A172 (cell line): Measurements from ENCODE around the gene PTPRD. TPM values are rescaled to one million over a fixed set of nuclear protein-coding genes. Genes with fewer than 3 reads are reported as not detected.

Source experiments
- DNase-seq: peaks from one replicate; pipeline ENCODE4 v3.0.0-alpha.2; 2015; ENCODE audit warnings: low spot score
- total RNA-seq: library from RNA; depleted of rRNA; stranded (reverse); fragments of >200 nt; shearing (Covaris generic); gene quantifications from 2 replicates; pipeline ENCODE4 v1.2.3, GENCODE V29; 2014

PTPRD gene
- total RNA-seq, 1 experiment from 2014 or later = 0.71 TPM

DNA sequence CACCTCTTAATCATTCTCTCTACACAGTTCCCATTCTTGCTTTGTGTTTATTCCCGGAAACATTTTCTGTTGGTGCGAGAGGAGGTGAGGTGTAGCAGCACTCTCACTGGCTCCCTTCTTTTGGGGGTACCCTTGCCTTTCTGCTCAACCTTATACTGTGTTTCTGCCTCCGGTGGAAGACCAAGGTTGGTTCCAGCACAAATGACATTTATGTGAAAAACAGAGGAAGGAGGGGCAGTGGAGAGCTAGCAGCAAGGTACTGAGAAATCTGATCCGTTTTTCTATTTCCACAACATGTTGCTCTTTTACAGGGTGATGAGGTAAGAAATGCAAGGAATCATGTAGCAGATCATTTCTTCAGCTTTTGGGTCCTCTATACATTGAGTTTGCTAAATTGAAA lies 2165.2 kb downstream of the PTPRD start:
- no peak for DNase-seq

DNA sequence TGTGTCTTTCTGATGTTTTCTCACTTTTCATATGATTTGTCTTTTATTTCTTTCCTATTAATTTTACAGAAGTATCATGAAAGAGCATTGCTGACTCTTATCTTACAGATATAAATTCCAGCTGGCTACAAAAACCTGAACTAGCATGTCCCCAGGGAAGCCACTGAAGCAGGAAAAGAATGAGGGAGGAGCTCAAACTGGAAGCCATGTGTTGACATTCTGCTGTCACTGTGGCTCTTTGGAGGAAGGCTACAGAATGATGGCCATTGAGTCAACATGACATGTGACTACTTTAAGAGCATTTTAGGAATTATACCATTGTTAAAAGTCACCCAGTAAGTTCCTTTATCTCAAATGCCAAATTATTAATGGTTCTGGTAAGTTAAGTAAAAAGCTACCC lies 2174.9 kb downstream of the PTPRD start:
- no peak for DNase-seq

DNA sequence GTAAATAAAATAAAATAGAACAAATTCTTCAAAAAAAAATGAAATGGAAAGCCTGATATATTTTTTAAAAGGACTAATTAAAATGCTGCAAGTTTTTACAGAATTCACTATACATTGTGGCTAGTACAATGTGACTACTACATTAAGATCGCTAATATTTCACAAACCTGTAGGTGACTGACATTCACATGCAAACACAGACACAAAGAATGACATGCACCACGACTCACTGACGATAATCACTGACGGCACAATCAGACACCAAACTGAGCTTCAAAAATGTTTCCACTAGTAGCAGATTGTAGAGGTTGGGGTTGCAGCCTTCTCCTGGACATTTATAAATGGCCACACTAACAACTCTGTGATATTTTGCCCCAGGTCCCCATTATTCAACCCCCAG lies 2175.5 kb downstream of the PTPRD start:
- DNase-seq = no peak

DNA sequence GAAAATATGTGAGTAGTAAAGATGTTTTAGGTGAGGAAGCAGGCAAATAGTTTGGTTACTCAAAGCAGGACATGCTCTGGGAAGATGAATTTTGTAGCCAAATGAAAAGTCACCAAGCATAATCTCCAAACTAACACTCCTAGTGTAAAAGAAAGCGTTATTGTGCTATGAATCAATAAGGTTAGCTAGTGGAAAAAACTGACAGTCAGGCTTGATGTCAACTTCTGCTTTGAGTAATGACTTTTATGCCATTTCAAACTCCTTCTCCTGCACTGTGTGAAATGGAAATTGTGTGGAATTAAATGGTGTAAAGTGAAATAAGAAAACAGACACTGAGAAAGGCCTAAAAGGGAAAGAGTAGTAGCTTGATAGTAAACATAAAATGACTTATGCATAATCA lies 2176.0 kb downstream of the PTPRD start:
- DNase-seq = no peak

DNA sequence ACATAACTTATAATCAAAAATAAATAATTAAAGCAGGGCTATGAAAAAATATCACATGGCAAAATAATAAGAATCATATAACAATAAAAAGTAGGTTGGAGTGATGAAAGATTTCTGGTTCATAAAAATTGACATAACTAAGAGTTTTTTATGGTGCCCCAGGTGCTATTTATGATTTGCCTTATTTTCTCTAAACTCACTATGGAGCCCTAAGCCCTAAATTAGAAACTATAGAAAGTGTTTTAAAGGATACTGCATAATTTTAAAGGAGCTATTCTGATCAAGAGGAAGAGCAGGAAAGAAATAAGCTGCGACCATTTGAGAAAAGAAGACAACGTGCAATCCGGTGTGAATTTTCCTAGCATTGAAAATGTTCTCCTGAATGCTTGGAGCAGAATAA lies 2178.2 kb downstream of the PTPRD start:
- no peak for DNase-seq

DNA sequence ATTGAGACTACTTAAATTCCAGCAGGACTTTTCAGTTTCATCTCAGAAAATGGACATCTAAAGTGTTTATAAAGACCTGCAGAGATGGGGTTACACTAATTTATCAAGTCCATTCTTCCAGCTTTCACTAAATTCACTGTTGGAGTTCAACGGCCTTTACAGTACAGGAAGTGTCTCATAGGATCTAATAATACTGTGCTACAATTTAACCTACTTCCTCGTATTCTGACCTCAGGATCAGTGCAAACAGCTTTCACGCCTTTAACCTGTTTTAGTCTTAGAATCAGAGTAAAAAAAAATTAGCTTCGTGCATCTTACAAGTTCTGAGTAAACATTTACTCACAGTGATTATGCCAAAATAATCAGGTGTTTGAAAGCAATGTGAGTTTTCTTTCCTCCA lies 2180.6 kb downstream of the PTPRD start:
- no peak for DNase-seq

DNA sequence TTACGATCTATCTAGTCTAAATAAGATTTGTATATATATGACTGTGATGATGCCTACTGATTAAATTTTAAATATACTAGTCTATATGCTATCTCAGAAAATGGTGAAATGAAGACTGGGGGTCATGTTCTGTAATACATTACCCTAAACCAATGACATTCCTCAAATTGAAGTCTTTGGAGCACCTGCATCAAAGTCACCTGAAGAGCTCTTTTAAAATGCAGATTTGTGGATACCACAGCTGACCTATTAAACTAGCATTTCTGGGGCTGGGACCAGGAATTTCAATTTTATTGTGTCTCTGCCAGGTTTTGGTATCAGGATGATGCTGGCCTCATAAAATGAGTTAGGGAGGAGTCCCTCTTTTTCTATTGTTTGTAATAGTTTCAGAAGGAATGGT lies 2181.3 kb downstream of the PTPRD start:
- DNase-seq = no peak

DNA sequence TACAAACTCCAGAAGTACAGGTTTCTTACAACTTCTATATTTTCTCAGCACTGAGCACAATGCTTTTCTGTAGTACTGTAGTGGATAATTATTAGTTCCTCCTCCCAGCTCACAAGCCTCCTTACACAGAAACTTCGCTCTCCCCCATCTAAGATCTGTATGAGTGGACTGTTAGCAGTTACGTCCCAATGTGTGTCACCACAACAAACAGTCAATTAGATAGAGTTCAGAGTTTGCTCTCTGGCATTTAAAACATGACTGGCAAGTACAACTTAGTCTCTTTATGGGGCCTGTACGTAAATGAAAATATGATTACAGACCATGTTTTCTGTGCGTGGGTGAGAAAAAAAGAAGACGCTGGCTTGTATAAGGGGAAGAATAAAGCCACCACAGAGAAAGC lies 2181.9 kb downstream of the PTPRD start:
- DNase-seq = no peak

DNA sequence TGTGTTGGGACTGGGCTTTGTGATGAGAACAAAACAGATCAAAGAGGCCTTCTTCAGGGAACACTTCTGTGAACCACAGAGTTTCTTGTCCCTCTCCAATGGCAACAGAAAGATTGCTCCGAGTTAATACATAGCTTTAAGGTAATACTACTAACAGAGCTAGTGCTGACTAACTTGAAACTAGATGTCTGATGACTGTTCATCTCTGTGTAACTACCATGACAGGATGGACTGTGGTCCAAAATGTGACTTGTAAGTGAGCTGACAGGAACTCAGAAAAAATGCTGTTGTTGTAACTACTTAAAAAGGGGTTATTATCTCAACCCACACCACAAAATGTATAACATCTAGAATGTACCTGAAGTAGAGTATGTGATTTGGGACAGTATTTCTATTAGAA lies 2183.0 kb downstream of the PTPRD start:
- DNase-seq = no peak

DNA sequence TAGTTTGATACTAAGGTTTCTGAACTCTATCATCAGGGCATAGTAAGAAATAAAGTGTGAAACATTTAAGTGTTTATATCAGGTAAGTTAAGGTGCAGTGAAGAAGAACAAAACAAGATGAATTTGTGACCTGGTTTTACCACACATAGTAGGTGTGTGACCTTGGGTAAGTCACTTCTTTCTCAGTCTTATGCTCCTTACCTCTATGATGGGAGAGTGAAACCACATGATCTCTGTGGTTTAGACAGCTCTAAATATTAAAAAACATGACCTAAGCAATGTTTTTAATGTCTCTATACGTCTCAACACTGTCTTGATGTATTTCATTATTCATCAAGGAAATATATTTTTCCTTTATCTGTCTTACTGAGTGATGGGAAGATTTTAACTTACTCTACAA lies 2183.6 kb downstream of the PTPRD start:
- no peak for DNase-seq

DNA sequence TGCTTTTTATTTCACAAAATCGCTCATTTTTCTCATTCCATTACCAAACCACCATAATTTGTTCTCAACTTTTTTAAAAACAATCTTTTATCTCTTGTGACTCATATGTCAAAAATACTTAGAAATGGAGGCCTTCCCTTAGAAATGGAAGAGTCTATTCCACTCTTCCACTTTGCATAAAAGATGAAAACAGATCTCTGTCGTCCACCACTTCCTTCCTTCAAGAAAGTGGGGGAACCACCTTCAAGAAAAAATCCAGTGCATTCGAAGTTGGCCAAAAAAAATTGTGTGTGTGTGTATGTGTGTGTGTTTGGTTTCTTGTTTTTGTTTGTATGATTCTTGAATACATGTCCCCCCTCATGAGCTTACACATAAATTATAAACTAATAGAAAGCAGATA lies 2184.4 kb downstream of the PTPRD start:
- no peak for DNase-seq

DNA sequence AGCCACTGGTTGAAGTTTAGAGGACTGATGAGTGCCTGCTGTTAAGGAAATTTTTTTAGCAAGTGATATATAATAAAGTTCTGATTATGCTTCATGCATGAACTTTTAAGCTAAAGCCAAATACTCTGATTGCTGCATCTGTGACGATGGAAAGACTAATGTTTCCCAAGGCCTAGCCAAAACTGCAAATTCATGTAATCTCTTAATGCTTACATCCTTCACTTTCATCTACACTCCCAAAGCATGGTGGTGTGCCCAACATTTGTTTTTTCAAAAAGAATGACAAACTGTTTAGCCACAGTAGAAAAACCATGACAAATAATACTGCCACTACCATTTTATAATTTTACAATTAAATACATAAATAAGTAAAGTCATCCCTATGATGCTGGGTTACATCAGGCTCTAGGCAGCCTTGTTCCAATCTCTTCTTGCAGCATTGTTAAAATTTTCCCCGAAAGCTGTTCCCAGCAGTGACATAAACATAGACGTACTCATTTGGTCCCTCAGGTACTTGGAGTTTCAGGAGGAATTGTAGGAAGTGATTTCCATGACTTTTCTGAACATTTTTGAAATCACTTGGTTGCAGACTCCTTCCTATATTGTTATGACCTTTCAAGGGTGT lies 2187.9 kb downstream of the PTPRD start:
- DNase-seq = no peak

DNA sequence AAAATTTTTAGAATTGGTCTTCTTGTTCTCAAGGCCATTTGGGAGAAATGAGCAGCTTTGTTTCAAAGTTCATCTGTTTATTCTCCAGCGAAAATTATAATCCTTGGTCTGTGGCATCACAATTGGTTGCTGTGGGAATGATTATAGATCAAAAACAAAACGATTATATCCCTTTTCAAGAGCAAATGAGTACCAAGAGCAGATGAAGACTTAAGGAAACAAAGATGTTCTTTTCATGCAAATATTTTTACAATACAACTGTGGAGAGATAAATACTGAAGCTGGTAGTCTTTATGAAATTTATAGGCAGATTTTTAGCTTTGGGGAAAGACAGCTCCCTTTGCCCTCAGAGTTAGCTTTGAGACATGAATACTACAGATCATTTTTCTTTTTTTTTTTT lies 2192.4 kb downstream of the PTPRD start:
- DNase-seq = no peak

DNA sequence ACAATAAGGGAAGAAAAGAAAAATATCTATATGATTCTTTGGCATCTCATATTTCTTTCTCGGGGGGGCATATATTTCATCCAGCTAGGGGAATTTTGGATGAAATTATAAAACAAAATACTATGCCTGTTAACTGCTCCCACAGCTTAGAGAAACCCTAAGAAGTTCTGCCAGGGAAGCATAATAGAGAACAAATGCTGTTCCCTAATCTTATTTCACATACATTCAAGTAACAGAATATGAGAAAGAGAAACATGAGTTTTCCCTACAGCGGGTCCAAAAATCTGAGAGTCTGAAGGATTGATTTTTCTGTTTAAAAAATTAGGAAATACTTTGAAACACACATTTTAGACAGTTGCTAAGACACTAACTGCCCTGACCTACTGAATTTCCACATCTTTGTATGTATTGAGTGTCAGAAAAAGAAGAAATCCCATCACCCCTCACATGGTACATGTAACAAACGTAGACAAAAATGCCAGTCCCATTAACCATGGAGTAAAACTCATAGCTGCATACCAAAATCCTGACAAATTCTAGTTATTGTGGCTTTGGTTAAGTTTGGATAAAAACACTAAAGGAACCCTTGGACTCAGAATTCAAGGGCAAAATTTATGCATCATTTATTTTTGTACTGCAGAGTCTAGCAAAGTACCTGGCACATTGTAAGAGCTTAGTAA lies 2193.1 kb downstream of the PTPRD start:
- no peak for DNase-seq

DNA sequence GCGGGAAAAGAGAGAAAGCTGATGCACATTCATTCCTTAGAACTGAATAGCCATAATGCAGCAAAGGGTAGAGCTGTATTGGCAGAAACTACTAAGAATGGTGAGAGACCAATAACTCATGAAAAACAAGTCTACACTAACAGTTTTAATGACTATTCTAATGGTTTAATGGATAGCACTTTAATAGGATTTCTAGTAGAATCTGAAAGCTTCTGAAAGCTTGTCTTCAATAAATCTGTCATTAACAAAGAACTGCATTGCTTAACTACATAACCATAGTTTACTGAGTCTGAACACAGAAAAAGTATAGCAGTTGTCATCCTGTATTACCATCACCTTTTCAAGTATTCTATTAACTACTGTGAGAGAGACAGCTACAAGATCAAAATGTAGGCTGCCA lies 2195.5 kb downstream of the PTPRD start:
- no peak for DNase-seq

DNA sequence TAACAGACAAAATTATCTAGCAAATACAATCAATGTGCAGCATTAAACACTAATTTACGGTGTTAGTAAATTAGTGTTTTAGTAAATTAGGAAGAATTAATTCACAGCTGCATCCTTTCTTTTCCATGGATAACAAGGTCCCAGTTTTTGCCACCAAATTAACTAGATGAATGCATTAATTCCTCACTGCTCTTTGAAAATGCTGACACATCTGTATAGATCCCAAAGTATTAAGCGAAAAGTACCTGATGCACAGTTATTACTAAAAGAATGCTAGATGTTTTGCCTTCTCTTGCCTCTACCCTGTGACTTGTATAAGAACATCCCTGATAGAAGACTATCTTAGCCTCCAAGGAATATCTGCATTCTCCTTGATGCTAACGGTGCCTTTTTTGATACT lies 2200.5 kb downstream of the PTPRD start:
- DNase-seq = no peak

DNA sequence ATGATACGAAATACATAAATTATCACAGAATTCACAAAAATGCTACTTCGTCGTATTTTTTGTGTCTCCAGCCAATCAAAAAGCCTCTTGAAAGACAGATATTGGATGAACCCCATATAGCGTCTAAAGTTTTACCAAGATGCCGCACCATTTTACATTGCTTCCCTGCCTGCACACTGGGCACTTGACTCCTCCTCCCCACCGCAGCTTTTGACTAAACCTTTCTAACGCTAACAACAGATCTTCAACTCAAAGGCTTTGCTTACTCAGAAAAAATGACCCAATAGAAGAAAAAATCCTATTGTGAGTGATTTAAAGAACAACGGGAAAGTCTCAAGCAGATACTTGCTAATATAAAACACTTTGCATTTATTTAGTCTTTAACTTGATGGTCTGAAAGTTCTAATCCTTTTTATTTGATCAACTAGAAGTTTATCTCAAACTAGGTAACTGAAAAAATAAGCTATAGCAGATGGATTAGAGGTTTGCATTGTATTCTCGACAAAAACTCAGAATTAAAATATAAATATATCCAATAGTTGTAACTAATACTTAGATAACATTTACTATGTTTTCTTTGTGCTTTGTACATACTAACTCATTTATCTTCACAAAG lies 2204.1 kb downstream of the PTPRD start:
- DNase-seq = no peak

DNA sequence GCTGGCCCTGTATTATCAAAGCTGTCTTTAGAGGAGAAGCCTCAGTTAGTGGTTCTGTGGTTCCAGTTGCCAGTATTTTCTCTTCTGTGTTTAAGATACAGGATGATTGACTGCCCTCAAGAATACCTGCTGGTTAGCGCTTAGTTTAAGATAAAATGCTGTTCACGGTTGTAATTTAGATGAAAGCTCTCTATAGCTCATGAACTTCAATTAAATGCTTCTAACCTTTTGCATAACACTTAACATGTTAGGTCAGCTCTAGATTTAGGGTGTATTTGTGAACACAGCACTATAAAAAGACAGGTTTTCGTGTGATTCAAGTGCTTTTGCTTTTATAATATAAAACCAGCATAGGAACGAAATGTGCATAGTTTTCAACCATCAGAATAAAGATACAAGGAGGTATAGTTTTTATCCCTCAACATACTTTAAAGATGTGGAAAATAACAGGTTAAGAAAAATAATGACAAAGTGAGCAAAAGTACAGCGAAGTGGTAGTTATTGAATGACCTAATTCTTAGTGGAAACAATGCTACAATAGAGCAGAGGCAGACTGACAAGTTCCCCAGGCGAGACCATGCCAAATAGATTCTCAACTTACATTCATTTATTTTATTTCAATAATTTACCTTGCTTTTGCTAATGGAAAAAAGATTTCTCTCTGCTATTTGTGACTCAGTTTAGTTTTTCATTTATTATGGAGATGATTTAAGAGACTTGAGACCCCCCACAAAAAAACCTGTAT lies 2210.7 kb downstream of the PTPRD start:
- no peak for DNase-seq

DNA sequence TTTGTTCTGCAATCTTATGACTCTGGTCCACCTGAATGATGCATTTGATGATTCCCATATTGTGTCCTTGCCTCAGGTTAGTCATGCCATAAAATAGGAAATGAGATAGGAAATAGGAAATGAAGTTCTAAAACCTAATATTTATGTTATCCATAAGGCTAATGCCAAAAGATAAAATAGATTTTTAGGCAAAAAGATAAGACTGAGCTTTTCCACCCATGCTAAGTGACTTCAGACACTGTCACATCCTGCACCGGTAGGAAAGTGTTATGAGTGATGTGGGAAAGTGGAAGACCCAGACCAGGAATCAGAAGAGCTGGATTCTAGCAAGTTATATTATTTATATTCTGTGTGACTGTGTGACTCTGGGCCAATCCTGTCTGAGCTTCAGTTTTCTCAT lies 2212.4 kb downstream of the PTPRD start:
- DNase-seq = no peak

DNA sequence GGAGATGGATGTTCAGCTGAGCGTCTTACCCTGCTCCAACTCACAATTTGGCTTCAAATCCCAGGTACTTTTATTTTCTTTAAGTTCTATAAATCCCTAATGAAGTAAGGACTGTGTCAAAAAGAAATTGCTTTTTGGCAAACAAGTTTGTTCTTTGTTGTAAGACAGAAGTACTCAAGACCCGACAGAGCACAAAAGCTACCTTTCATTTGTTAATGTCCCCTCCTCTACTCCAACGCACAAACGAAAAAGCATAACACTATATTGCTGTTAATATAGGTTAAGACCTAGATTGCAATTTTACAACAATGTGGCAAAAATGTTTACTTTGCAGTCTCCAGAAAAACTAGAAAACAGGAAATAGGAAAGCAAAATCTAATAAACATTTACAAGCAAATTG lies 2217.8 kb downstream of the PTPRD start:
- DNase-seq = no peak

DNA sequence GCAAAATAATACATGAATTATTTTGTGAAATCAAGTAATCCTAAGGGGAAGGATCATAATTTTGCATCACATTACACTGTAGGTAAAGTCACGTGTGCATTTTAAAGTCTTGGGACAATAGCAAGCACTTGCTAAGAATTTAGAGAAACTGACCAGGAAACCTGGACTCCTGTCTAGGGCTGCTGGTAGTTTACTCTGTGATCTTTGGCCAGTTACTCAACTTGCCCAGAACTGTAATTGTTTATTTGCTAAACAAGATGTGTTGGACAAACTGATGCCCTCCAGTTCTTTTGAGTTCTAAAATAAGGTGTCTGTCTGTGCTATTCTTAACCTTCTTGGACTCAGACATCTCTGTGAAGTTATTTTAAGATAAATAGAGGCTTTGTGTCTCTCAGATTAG lies 2218.5 kb downstream of the PTPRD start:
- no peak for DNase-seq

DNA sequence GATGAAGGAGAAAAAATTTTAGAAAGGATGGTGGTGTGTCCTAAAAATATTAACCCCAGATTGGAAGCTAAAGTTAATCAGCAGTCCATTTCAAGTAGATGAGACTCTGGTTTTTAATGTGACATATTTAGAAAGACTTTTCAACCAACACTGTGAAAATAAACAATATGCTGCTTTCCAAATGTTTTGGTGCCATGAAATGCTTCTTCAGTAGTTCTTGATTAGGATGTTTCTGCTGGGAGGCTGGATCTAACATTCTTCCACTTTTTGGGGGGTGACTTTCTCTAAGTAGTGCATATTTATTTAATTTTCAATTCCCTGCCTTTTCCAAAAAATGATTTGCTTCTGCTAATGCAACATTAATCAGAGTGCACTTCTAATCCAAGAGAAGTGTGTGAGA lies 2219.9 kb downstream of the PTPRD start:
- DNase-seq = no peak

DNA sequence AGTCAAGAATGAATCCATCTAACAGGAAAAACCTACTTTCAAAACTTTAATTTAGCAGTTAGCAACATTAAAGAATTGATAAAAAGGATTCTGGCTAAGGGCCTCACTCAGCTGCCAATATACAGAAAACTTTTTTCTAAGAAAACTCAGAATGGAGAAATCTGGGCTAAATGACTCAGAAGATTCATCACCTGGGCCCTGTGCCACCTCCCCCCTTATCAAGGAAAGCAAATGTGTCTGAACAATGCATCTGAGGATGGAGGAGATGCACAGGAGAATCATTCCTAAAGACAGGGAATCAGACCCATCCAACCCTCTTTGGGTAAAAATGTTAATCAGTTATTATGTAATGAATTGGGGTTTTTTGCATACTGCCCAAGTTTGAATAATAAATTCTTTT lies 2221.2 kb downstream of the PTPRD start:
- DNase-seq = no peak
